Measurements from ENCODE around the gene PDE1C. TPM values are rescaled to one million over a fixed set of nuclear protein-coding genes. Genes with fewer than 3 reads are reported as not detected.
"Not testable (repeated sequence)": the region's sequence is repeated elsewhere in the genome, so short reads cannot be mapped to it uniquely, and the experiment has no call there.

The PDE1C gene
- total RNA-seq, 2 experiments from 2014 or later = not detected

- no peak for DNase-seq
- Mint-ChIP-seq H3K27me3 (no peaks in the 10 kb centered on the region), H3K9me3 (ENCODE audit: low read depth) (peaks cover 5% of the 10 kb centered on the region), H3K4me3 (no peak overlapping the region), H3K27ac (no peak overlapping the region), H3K36me3 (ENCODE audit: low read depth) (no peaks in the 10 kb centered on the region), H3K4me1 (no peaks in the 10 kb centered on the region)
- intact Hi-C loops (cut with DNase I, micrococcal nuclease) = no loop called here
- ChIA-PET CTCF (interaction anchor here (0.9 kb wide), 1 partner anchor 13 kb away, joined by 3 read pairs; no protein-coding TSS in a partner anchor), POLR2A (no interaction called here)
- no peak for ATAC-seq
These were observed 214.7 kb downstream of the PDE1C start for GRCh38 chr7:31855530-31855929.

DNA sequence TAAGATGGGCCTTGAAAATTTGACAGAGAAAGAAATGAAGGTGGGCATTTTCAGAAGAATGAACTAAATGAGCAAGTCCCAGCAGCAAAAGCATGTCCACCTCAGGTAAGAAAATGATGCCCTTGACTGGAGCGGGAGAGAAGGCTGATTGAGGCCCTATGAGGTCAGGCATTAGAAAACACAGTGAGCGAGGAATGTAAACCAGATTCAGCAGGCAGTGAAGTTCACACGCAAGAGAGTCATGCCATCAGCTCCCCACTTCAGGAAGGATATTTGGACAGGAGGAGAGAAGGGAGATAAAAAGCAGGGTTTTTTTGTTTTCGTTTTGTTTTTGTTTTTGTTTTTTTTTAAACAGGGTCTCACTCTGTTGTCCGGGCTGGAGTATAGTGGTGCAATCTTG, 216.8 kb downstream of the PDE1C start:
- CTCF ChIA-PET = no interaction called here
- intact Hi-C loops (cut with DNase I, micrococcal nuclease) = no loop called here
- no peaks in the 10 kb centered on the region for H3K36me3 Mint-ChIP-seq (ENCODE audit: low read depth)
- no peaks in the 10 kb centered on the region for H3K4me1 Mint-ChIP-seq
- DNase-seq (no peak), ATAC-seq (no peak)
- H3K9me3 Mint-ChIP-seq (ENCODE audit: low read depth) = peaks cover 5% of the 10 kb centered on the region
- POLR2A ChIA-PET = no interaction called here
- no peaks in the 10 kb centered on the region for H3K27me3 Mint-ChIP-seq
- no peak overlapping the region for H3K4me3 Mint-ChIP-seq
- H3K27ac Mint-ChIP-seq = no peak overlapping the region

GRCh38 chr7:31852462-31852861, 217.7 kb downstream of the PDE1C start:
- DNase-seq (no peak), ATAC-seq (no peak)
- intact Hi-C loops (cut with DNase I, micrococcal nuclease) = no loop called here
- H3K27me3 Mint-ChIP-seq = no peaks in the 10 kb centered on the region
- no peaks in the 10 kb centered on the region for H3K4me1 Mint-ChIP-seq
- no peak overlapping the region for H3K4me3 Mint-ChIP-seq
- no peak overlapping the region for H3K27ac Mint-ChIP-seq
- POLR2A ChIA-PET = no interaction called here
- CTCF ChIA-PET = no interaction called here
- H3K36me3 Mint-ChIP-seq (ENCODE audit: low read depth) = no peaks in the 10 kb centered on the region
- H3K9me3 Mint-ChIP-seq (ENCODE audit: low read depth) = peaks cover 5% of the 10 kb centered on the region

DNA sequence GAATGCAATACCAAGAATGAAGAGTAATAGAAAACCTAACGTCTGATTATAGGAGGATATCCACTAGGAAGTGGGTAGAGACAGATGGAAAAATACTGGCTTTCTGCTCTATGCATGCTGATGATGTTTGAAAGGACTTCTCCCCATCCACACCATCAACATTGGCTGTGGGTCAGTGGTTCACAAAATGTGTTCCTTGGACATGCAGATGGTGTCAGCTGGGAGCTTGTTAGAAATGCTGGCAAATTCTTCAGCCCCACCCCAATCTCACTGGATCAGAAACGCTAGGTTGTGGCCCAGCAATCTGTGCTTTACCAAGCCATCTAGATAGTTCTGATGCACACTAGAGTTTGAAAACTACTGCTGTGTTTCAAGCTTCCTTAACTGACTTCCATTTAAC, 219.1 kb downstream of the PDE1C start:
- Mint-ChIP-seq H3K9me3 (ENCODE audit: low read depth) (peaks cover 5% of the 10 kb centered on the region), H3K36me3 (ENCODE audit: low read depth) (no peaks in the 10 kb centered on the region), H3K27me3 (no peaks in the 10 kb centered on the region), H3K4me1 (no peaks in the 10 kb centered on the region), H3K4me3 (no peak overlapping the region), H3K27ac (no peak overlapping the region)
- intact Hi-C loops (cut with DNase I, micrococcal nuclease) = no loop called here
- DNase-seq (no peak), ATAC-seq (no peak)
- ChIA-PET POLR2A (no interaction called here), CTCF (no interaction called here)

DNA sequence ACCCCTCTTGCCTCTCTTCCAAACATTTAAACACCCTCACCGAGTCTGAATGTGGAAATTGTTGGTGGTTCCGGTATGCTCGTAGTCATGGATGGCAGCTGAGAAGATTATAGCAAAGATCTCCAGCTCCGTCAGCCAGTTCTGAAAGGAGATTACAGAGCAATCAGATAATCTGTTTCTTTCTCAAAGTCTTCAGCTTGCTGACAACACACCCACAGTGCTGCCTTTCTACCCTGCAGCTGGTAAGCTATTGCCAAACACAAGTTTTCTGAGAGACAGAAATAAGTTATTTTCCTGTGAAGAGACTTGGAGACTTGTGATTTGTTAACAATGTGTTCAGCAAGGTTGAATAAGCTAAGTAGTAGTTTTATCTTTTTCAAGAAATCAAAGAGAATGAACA, 219.6 kb downstream of the PDE1C start:
- no peak for DNase-seq
- no peak for ATAC-seq
- Mint-ChIP-seq H3K9me3 (ENCODE audit: low read depth) (peaks cover 4% of the 10 kb centered on the region), H3K36me3 (ENCODE audit: low read depth) (no peaks in the 10 kb centered on the region), H3K27me3 (no peaks in the 10 kb centered on the region), H3K4me1 (no peaks in the 10 kb centered on the region), H3K27ac (no peak overlapping the region), H3K4me3 (no peak overlapping the region)
- intact Hi-C loops (cut with DNase I, micrococcal nuclease) = no loop called here
- POLR2A ChIA-PET = no interaction called here
- CTCF ChIA-PET = no interaction called here

- H3K27me3 Mint-ChIP-seq = no peaks in the 10 kb centered on the region
- ATAC-seq = no peak
- CTCF ChIA-PET = no interaction called here
These were observed 220.1 kb downstream of the PDE1C start for GRCh38 chr7:31850066-31850465.

DNA sequence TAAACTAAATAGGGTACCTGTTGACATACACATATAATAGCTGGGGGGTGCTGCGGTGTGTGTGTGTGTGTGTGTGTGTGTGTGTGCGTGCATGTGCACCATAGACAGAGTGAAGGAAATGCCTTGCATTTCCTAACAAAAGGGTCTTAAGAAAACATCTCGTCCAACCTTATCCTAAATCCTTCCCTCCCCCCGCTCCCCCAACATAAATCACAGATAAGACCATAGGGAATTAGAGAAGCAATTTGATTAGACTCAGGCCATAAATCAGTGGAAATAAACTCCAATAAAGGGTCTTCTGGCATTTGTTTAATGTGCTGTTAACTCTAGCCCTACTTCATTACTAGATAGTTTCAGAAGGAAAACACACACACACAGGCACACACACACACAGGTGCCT, 234.7 kb downstream of the PDE1C start:
- ChIA-PET POLR2A (no interaction called here), CTCF (no interaction called here)
- no peak overlapping the region for H3K27ac Mint-ChIP-seq
- intact Hi-C loops (cut with DNase I, micrococcal nuclease) = no loop called here
- no peaks in the 10 kb centered on the region for H3K27me3 Mint-ChIP-seq
- H3K4me3 Mint-ChIP-seq = no peak overlapping the region
- DNase-seq (no peak), ATAC-seq (no peak)
- no peaks in the 10 kb centered on the region for H3K36me3 Mint-ChIP-seq (ENCODE audit: low read depth)
- no peaks in the 10 kb centered on the region for H3K4me1 Mint-ChIP-seq
- peaks cover 3% of the 10 kb centered on the region for H3K9me3 Mint-ChIP-seq (ENCODE audit: low read depth)

More at GRCh38 chr7:31850066-31850465, 220.1 kb downstream of the PDE1C start:
- no peak for DNase-seq
- H3K36me3 Mint-ChIP-seq (ENCODE audit: low read depth) = no peaks in the 10 kb centered on the region
- no peak overlapping the region for H3K4me3 Mint-ChIP-seq
- H3K4me1 Mint-ChIP-seq = no peaks in the 10 kb centered on the region
- H3K27ac Mint-ChIP-seq = no peak overlapping the region
- intact Hi-C loops (cut with DNase I, micrococcal nuclease) = no loop called here
- H3K9me3 Mint-ChIP-seq (ENCODE audit: low read depth) = peaks cover 4% of the 10 kb centered on the region
- POLR2A ChIA-PET = no interaction called here

GRCh38 chr7:31833625-31834024, 236.6 kb downstream of the PDE1C start:
- POLR2A ChIA-PET; H3K9me3 Mint-ChIP-seq (ENCODE audit: low read depth); CTCF ChIA-PET: not testable (repeated sequence)

GRCh38 chr7:31828520-31828919, 241.7 kb downstream of the PDE1C start:
- Mint-ChIP-seq H3K36me3 (ENCODE audit: low read depth) (no peaks in the 10 kb centered on the region), H3K27ac (no peak overlapping the region), H3K4me1 (no peaks in the 10 kb centered on the region), H3K4me3 (no peak overlapping the region), H3K9me3 (ENCODE audit: low read depth) (peaks cover 9% of the 10 kb centered on the region), H3K27me3 (no peaks in the 10 kb centered on the region)
- POLR2A ChIA-PET = no interaction called here
- DNase-seq (no peak), ATAC-seq (no peak)
- CTCF ChIA-PET = interaction anchor here (0.9 kb wide), 1 partner anchor 14 kb away, joined by 3 read pairs; no protein-coding TSS in a partner anchor
- intact Hi-C loops (cut with DNase I, micrococcal nuclease) = no loop called here

More at GRCh38 chr7:31833625-31834024, 236.6 kb downstream of the PDE1C start:
- DNase-seq; H3K27ac Mint-ChIP-seq; H3K27me3 Mint-ChIP-seq; H3K4me1 Mint-ChIP-seq; intact Hi-C loops (cut with DNase I, micrococcal nuclease); ATAC-seq; H3K4me3 Mint-ChIP-seq; H3K36me3 Mint-ChIP-seq (ENCODE audit: low read depth): not testable (repeated sequence)

DNA sequence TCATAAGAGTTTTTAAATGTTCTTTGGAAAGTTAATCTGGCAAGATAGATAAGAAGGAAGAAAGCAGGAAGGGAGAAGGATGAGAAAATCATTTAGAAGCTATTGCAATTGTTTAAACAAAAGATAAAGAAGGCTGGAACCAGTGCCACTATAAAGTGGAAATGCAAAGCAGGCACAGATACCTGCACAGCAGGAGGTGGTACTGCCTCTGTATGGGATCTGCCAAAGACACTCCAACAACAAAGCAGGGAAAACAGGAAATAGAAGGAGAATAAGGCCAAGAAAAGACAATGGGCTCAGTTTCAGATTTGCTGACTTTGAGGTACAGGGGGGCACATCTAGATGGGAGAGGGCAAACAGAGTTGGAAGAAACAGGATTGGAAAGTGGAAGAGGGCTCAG, 244.6 kb downstream of the PDE1C start:
- no peak for DNase-seq
- no peaks in the 10 kb centered on the region for H3K27me3 Mint-ChIP-seq
- H3K27ac Mint-ChIP-seq = no peak overlapping the region
- CTCF ChIA-PET = no interaction called here
- H3K9me3 Mint-ChIP-seq (ENCODE audit: low read depth) = peaks cover 10% of the 10 kb centered on the region
- intact Hi-C loops (cut with DNase I, micrococcal nuclease) = no loop called here
- H3K4me3 Mint-ChIP-seq = no peak overlapping the region
- H3K36me3 Mint-ChIP-seq (ENCODE audit: low read depth) = no peaks in the 10 kb centered on the region
- POLR2A ChIA-PET = no interaction called here
- no peaks in the 10 kb centered on the region for H3K4me1 Mint-ChIP-seq
- no peak for ATAC-seq

GRCh38 chr7:31819031-31819430, 251.2 kb downstream of the PDE1C start:
- Mint-ChIP-seq H3K9me3 (ENCODE audit: low read depth) (peaks cover 5% of the 10 kb centered on the region), H3K4me3 (no peak overlapping the region), H3K27me3 (no peaks in the 10 kb centered on the region), H3K36me3 (ENCODE audit: low read depth) (no peaks in the 10 kb centered on the region), H3K4me1 (no peaks in the 10 kb centered on the region), H3K27ac (no peak overlapping the region)
- intact Hi-C loops (cut with DNase I, micrococcal nuclease) = no loop called here
- ChIA-PET POLR2A (no interaction called here), CTCF (no interaction called here)
- DNase-seq (no peak), ATAC-seq (no peak)

DNA sequence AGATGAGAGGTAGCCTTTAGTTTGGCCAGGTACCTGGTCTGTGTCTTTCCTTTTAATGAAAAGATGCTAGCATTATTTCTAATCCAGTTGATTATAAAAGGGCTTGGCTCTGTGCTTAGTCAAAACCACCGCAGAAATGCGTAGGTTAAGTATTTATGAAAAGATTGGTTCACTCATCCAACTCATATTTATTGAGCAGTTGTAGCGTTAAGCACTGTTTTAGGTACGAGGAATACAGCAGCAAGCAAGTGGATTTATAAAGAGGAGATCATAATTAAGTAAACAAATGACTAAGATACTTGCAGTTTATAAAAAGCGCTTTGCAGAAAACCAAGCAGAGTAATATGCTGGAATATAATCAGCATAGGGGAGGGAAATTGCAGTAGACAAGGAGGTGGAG, 253.4 kb downstream of the PDE1C start:
- intact Hi-C loops (cut with DNase I, micrococcal nuclease) = no loop called here
- DNase-seq (no peak), ATAC-seq (no peak)
- no peaks in the 10 kb centered on the region for H3K36me3 Mint-ChIP-seq (ENCODE audit: low read depth)
- POLR2A ChIA-PET = no interaction called here
- no peaks in the 10 kb centered on the region for H3K4me1 Mint-ChIP-seq
- no peak overlapping the region for H3K27ac Mint-ChIP-seq
- no peak overlapping the region for H3K4me3 Mint-ChIP-seq
- no peaks in the 10 kb centered on the region for H3K27me3 Mint-ChIP-seq
- H3K9me3 Mint-ChIP-seq (ENCODE audit: low read depth) = peaks cover 2% of the 10 kb centered on the region
- CTCF ChIA-PET = no interaction called here

DNA sequence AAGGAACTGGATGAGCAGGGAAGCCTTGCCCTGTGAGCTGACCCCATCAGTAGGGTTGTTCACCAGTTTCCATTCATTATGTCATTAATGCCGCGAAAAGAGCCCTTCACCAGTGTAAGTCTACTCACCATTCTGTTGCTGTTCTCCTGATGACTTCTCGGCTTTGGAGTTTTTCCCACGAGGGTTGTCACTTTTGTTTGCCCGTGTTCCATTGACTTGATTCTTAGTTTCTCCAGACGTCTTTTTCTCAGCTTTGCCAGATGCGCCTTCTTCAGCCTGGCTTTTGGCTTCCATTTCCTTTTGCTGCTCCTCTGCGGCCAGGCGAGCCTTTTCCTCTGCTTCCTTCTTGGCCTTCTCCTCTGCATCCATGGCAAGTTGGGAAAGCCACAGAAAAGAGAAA, 254.4 kb downstream of the PDE1C start:
- ChIA-PET CTCF (no interaction called here), POLR2A (no interaction called here)
- Mint-ChIP-seq H3K27me3 (no peaks in the 10 kb centered on the region), H3K36me3 (ENCODE audit: low read depth) (no peaks in the 10 kb centered on the region), H3K9me3 (ENCODE audit: low read depth) (peaks cover 2% of the 10 kb centered on the region), H3K4me3 (no peak overlapping the region), H3K4me1 (no peaks in the 10 kb centered on the region), H3K27ac (no peak overlapping the region)
- ATAC-seq = no peak
- intact Hi-C loops (cut with DNase I, micrococcal nuclease) = no loop called here
- DNase-seq = no peak

Data from activated CD4-positive, alpha-beta T cell treated with anti-CD3 and anti-CD28 coated beads for 36 hours (primary cell).